Neural progenitor cell (in vitro differentiated cells): Measurements from ENCODE around the gene GLRA1. TPM values are rescaled to one million over a fixed set of nuclear protein-coding genes. Genes with fewer than 3 reads are reported as not detected.

Experiments used
- DNase-seq: peaks from one replicate; pipeline ENCODE4 v3.0.0-alpha.2; 2016; ENCODE audit warnings: low spot score
- H2AFZ ChIP-seq: fragments of 200-600 bp; sonication (generic); replicated peaks from 2 replicates; pipeline ENCODE4 v1.6.1; 2016; ENCODE audit warnings: antibody characterized with exemption
- H3F3A ChIP-seq: fragments of 200-600 bp; sonication (generic); 2 replicates; pipeline ENCODE4 v1.6.1; 2016; ENCODE audit warnings: antibody characterized with exemption, low read depth
- H3K27ac ChIP-seq: fragments of 200-600 bp; sonication (generic); 2 replicates; pipeline ENCODE4 v1.5.1; 2016; ENCODE audit warnings: mild to moderate bottlenecking
- H3K27me3 ChIP-seq: fragments of 200-600 bp; sonication (generic); 2 replicates; pipeline ENCODE4 v1.6.1; 2016; ENCODE audit warnings: mild to moderate bottlenecking, moderate library complexity
- H3K36me3 ChIP-seq: fragments of 200-600 bp; sonication (generic); 2 replicates; pipeline ENCODE4 v1.5.1; 2016
- H3K4me1 ChIP-seq: fragments of 200-600 bp; sonication (generic); 2 replicates; pipeline ENCODE4 v1.6.1; 2016; ENCODE audit warnings: mixed run types
- H3K4me2 ChIP-seq: fragments of 200-600 bp; sonication (generic); 2 replicates; pipeline ENCODE4 v1.6.1; 2016
- H3K4me3 ChIP-seq: fragments of 200-600 bp; sonication (generic); 2 replicates; pipeline ENCODE4 v1.5.1; 2016
- H3K79me2 ChIP-seq: fragments of 200-600 bp; sonication (generic); 2 replicates; pipeline ENCODE4 v1.6.1; 2016; ENCODE audit warnings: low read depth
- H3K9ac ChIP-seq: fragments of 200-600 bp; sonication (generic); 2 replicates; pipeline ENCODE4 v1.6.1; 2016
- H3K9me3 ChIP-seq: fragments of 200-600 bp; sonication (generic); 2 replicates; pipeline ENCODE4 v1.5.1; 2016; ENCODE audit warnings: low read depth
- H4K20me1 ChIP-seq: fragments of 200-600 bp; sonication (generic); 2 replicates; pipeline ENCODE4 v1.6.1; 2016; ENCODE audit warnings: low read depth
- H3K27ac Mint-ChIP-seq: 3 replicates; pipeline ENCODE4 v1.8.0; 2021; ENCODE audit warnings: mixed read lengths
- H3K27me3 Mint-ChIP-seq: 2 replicates; pipeline ENCODE4 v1.8.0; 2022; ENCODE audit warnings: low read depth, mild to moderate bottlenecking, inconsistent platforms, moderate library complexity, mixed read lengths; ENCODE audit not compliant: insufficient read depth
- H3K36me3 Mint-ChIP-seq: 3 replicates; pipeline ENCODE4 v1.8.0; 2021; ENCODE audit warnings: mixed read lengths
- H3K4me1 Mint-ChIP-seq: 3 replicates; pipeline ENCODE4 v1.8.0; 2021; ENCODE audit warnings: mixed read lengths
- H3K4me3 Mint-ChIP-seq: 3 replicates; pipeline ENCODE4 v1.8.0; 2021; ENCODE audit warnings: mild to moderate bottlenecking, moderate library complexity, mixed read lengths
- H3K9me3 Mint-ChIP-seq: 3 replicates; pipeline ENCODE4 v1.8.0; 2020; ENCODE audit warnings: mixed read lengths
- EZH2 ChIP-seq: fragments of 200-600 bp; sonication (generic); IDR thresholded peaks from 2 replicates; pipeline ENCODE4 v1.6.1; 2017; ENCODE audit warnings: antibody characterized with exemption, mild to moderate bottlenecking, moderate library complexity
- EZH2phosphoT487 ChIP-seq: fragments of 200-600 bp; sonication (generic); IDR thresholded peaks from 2 replicates; pipeline ENCODE4 v1.6.1; 2017; ENCODE audit warnings: antibody characterized with exemption
- total RNA-seq: library from RNA; depleted of rRNA; stranded (reverse); fragments of >200 nt; gene quantifications from 2 replicates; pipeline ENCODE4 v1.2.3, GENCODE V29; 2015; ENCODE audit warnings: low replicate concordance
- TF ChIP-seq, protein P1 (sequence below): fragments of 200-600 bp; sonication (generic); IDR thresholded peaks from 2 replicates; pipeline ENCODE4 v1.5.1; 2017; ENCODE audit warnings: antibody characterized with exemption, mild to moderate bottlenecking

Gene GLRA1
- total RNA-seq, 1 donor from 2014 or later = not detected

DNA sequence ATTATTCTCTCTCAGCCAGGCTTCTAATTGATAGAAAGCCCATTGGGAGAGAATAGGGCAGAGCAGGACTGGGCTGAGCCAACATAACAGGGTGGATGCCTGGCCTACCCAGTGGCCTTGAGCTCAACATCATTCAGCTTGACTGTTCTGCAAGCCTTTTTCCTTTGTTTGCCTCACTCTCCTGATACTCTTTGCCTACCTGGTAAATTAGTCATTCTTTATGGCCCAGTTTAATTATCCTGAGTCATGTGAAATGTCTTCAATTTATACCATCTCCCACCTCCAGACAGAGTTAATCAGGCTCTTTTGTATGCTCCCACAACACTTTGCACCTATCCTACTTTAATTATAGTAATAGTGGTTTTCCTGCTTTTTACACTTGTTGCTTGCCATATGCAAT is 13.6 kb downstream of the GLRA1 start:
- Mint-ChIP-seq H3K4me3 (no peak overlapping the region), H3K36me3 (no peaks in the 10 kb centered on the region), H3K27ac (no peak overlapping the region), H3K9me3 (no peaks in the 10 kb centered on the region), H3K4me1 (peaks cover 25% of the 10 kb centered on the region), H3K27me3 (peaks cover 26% of the 10 kb centered on the region)
- peaks cover 100% of the 10 kb centered on the region for H3K27me3 ChIP-seq
- H3K79me2 ChIP-seq = no peaks in the 10 kb centered on the region
- H3K4me1 ChIP-seq = peaks cover 7% of the 10 kb centered on the region
- no peak for DNase-seq
- H3K9ac ChIP-seq = no peak overlapping the region
- TF ChIP-seq EZH2phosphoT487 = no peak
- TF ChIP-seq EZH2 = no peak
- TF ChIP-seq, protein P1, sequence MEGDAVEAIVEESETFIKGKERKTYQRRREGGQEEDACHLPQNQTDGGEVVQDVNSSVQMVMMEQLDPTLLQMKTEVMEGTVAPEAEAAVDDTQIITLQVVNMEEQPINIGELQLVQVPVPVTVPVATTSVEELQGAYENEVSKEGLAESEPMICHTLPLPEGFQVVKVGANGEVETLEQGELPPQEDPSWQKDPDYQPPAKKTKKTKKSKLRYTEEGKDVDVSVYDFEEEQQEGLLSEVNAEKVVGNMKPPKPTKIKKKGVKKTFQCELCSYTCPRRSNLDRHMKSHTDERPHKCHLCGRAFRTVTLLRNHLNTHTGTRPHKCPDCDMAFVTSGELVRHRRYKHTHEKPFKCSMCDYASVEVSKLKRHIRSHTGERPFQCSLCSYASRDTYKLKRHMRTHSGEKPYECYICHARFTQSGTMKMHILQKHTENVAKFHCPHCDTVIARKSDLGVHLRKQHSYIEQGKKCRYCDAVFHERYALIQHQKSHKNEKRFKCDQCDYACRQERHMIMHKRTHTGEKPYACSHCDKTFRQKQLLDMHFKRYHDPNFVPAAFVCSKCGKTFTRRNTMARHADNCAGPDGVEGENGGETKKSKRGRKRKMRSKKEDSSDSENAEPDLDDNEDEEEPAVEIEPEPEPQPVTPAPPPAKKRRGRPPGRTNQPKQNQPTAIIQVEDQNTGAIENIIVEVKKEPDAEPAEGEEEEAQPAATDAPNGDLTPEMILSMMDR = no peak
- H3K36me3 ChIP-seq = no peaks in the 10 kb centered on the region
- H3F3A ChIP-seq = peaks cover 6% of the 10 kb centered on the region
- no peak overlapping the region for H3K4me2 ChIP-seq
- no peaks in the 10 kb centered on the region for H3K9me3 ChIP-seq
- H3K27ac ChIP-seq = no peak overlapping the region
- no peak overlapping the region for H2AFZ ChIP-seq
- H3K4me3 ChIP-seq = no peak overlapping the region
- H4K20me1 ChIP-seq = peaks cover 6% of the 10 kb centered on the region

DNA sequence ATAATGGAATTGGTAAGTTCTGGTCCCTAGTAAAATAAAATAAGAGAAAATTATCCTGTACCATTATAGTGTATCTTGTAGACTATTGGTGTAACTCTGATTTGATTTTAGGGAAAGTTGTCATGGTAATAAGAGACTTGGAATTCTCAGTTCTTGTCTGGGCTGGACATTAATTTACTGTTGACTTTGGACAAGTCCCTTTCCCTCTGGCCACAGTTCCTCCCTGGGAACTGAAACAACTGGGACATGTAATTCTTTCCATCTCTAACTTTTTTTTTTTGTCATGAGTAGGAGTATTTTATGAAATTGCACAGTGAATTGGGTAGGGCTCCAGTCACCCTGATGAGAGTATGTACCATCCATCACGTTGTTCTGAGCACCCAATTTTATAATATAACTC is 15.0 kb downstream of the GLRA1 start:
- peaks cover 16% of the 10 kb centered on the region for H3K27me3 Mint-ChIP-seq
- peaks cover 100% of the 10 kb centered on the region for H3K27me3 ChIP-seq
- no peaks in the 10 kb centered on the region for H3K36me3 Mint-ChIP-seq

DNA sequence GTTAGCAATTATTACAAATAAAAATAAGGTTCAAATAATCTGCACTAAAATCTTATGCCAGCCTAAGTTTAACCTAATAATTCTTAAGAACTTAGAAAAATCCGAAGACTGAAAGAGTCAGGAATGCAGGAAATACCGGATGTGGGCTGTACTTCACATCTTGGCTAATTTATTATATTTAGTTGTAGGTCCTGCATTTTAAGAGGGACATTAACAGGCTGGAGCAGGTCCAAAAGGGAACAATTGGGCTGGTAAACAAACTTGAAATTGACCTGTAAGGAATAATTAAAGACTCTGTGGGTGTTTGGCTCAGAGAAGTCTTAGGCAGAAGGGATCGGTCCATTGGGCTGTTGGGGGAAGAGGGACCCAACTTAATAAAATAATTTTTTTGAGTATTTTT is 18.4 kb downstream of the GLRA1 start:
- H3K27me3 ChIP-seq = peaks cover 97% of the 10 kb centered on the region
- peaks cover 13% of the 10 kb centered on the region for H3F3A ChIP-seq
- H4K20me1 ChIP-seq = peaks cover 23% of the 10 kb centered on the region
- peaks cover 32% of the 10 kb centered on the region for H3K4me1 ChIP-seq
- H3K4me3 Mint-ChIP-seq = no peak overlapping the region
- no peaks in the 10 kb centered on the region for H3K9me3 Mint-ChIP-seq
- H3K9ac ChIP-seq = no peak overlapping the region
- no peak overlapping the region for H2AFZ ChIP-seq
- peaks cover 40% of the 10 kb centered on the region for H3K4me1 Mint-ChIP-seq
- H3K4me3 ChIP-seq = no peak overlapping the region
- DNase-seq = no peak
- no peaks in the 10 kb centered on the region for H3K36me3 Mint-ChIP-seq
- TF ChIP-seq EZH2 = no peak
- TF ChIP-seq EZH2phosphoT487 = no peak
- TF ChIP-seq, protein P1 = no peak
- peaks cover 10% of the 10 kb centered on the region for H3K27me3 Mint-ChIP-seq
- no peak overlapping the region for H3K27ac ChIP-seq
- H3K27ac Mint-ChIP-seq = no peak overlapping the region
- H3K79me2 ChIP-seq = no peaks in the 10 kb centered on the region
- no peak overlapping the region for H3K4me2 ChIP-seq
- H3K36me3 ChIP-seq = no peaks in the 10 kb centered on the region
- H3K9me3 ChIP-seq = no peaks in the 10 kb centered on the region

More for the DNA sequence above, 15.0 kb downstream of the GLRA1 start:
- H3K36me3 ChIP-seq = no peaks in the 10 kb centered on the region
- H4K20me1 ChIP-seq = peaks cover 6% of the 10 kb centered on the region
- H3K4me1 ChIP-seq = peaks cover 9% of the 10 kb centered on the region
- Mint-ChIP-seq H3K4me3 (no peak overlapping the region), H3K9me3 (no peaks in the 10 kb centered on the region), H3K27ac (no peak overlapping the region), H3K4me1 (peaks cover 35% of the 10 kb centered on the region)
- no peak overlapping the region for H3K4me3 ChIP-seq
- no peaks in the 10 kb centered on the region for H3K9me3 ChIP-seq
- no peak overlapping the region for H3K4me2 ChIP-seq
- H3K9ac ChIP-seq = no peak overlapping the region
- no peaks in the 10 kb centered on the region for H3K79me2 ChIP-seq
- TF ChIP-seq EZH2phosphoT487 (no peak), EZH2 (no peak)
- TF ChIP-seq, protein P1 = no peak
- no peak overlapping the region for H3K27ac ChIP-seq
- H2AFZ ChIP-seq = no peak overlapping the region
- peaks cover 6% of the 10 kb centered on the region for H3F3A ChIP-seq
- DNase-seq = no peak
